CD14-positive monocyte (primary cell): ENCODE data around the gene PTCD2. TPM values are rescaled to one million over a fixed set of nuclear protein-coding genes. Genes with fewer than 3 reads are reported as not detected.

Source experiments
- DNase-seq, 3 donors: peaks; one replicate each; pipeline ENCODE4 v3.0.0-alpha.2; 2011 to 2022
- H2AFZ ChIP-seq: 2 replicates; pipeline ENCODE4 v1.6.0; 2012; ENCODE audit warnings: mild to moderate bottlenecking, low read depth, low read length, inconsistent platforms; ENCODE audit not compliant: insufficient read depth, poor library complexity, severe bottlenecking
- H3K27ac ChIP-seq, 2 donors: 1 replicate in 1 of 2; 2 replicates in 1 of 2; pipeline ENCODE4 v1.5.1; 2012 to 2013; ENCODE audit warnings: low read length in 2 of 2, control low read depth in 1 of 2, inconsistent platforms in 1 of 2, low read depth in 1 of 2, mild to moderate bottlenecking in 1 of 2
- H3K27me3 ChIP-seq, 2 donors: one replicate each; pipeline versions ENCODE4 v1.6.0 to v1.6.1; 2011 to 2013; ENCODE audit warnings: low read length in 2 of 2; ENCODE audit not compliant: control insufficient read depth in 2 of 2, insufficient read depth in 2 of 2
- H3K36me3 ChIP-seq, 2 donors: replicated peaks in 1 of 2; 1 replicate in 1 of 2; 2 replicates in 1 of 2; pipeline versions ENCODE4 v1.5.1 to v1.6.1; 2012 to 2013; ENCODE audit warnings: low read length in 2 of 2, control low read depth in 1 of 2, inconsistent platforms in 1 of 2, mild to moderate bottlenecking in 1 of 2; ENCODE audit not compliant: insufficient read depth in 2 of 2, control insufficient read depth in 1 of 2
- H3K4me1 ChIP-seq, 2 donors: 1 replicate in 1 of 2; 2 replicates in 1 of 2; pipeline versions ENCODE4 v1.5.1 to v1.6.1; 2012 to 2013; ENCODE audit warnings: low read length in 2 of 2, control low read depth in 1 of 2, inconsistent platforms in 1 of 2, mild to moderate bottlenecking in 1 of 2, moderate library complexity in 1 of 2; ENCODE audit not compliant: insufficient read depth in 2 of 2, control insufficient read depth in 1 of 2
- H3K4me2 ChIP-seq: replicated peaks from 2 replicates; pipeline ENCODE3; 2012; ENCODE audit warnings: low read length, moderate library complexity, mild to moderate bottlenecking; ENCODE audit not compliant: poor library complexity, severe bottlenecking; ENCODE audit errors: extremely low read depth
- H3K4me3 ChIP-seq, 3 experiments: fragments of 200-600 bp in 1 of 3; sonication (generic) in 1 of 3; replicated peaks in 1 of 3; 1 replicate in 2 of 3; 2 replicates in 1 of 3; pipeline ENCODE4 v1.5.1; 2011 to 2013; ENCODE audit warnings: low read length in 3 of 3, mild to moderate bottlenecking in 3 of 3, control low read depth in 2 of 3, low read depth in 2 of 3, inconsistent platforms in 1 of 3, moderate library complexity in 1 of 3
- H3K79me2 ChIP-seq: 2 replicates; pipeline ENCODE4 v1.6.0; 2012; ENCODE audit warnings: mild to moderate bottlenecking, control low read depth, inconsistent platforms, low read length, moderate library complexity; ENCODE audit not compliant: insufficient read depth
- H3K9ac ChIP-seq: 2 replicates; pipeline ENCODE4 v1.6.0; 2017; ENCODE audit warnings: low read length, mild to moderate bottlenecking; ENCODE audit not compliant: insufficient read depth, poor library complexity, severe bottlenecking
- H3K9me3 ChIP-seq, 2 donors: replicated peaks in 1 of 2; 1 replicate in 1 of 2; 2 replicates in 1 of 2; pipeline versions ENCODE4 v1.5.1 to v1.6.1; 2012 to 2013; ENCODE audit warnings: low read length in 2 of 2, control low read depth in 1 of 2; ENCODE audit not compliant: control insufficient read depth in 1 of 2, insufficient read depth in 1 of 2
- H4K20me1 ChIP-seq: 2 replicates; pipeline ENCODE4 v1.6.0; 2012; ENCODE audit warnings: mild to moderate bottlenecking, low read length, control low read depth, moderate library complexity; ENCODE audit not compliant: insufficient read depth
- H3K27ac Mint-ChIP-seq, 7 donors: one replicate each; pipeline ENCODE4 v1.8.0; 2020; ENCODE audit warnings: mild to moderate bottlenecking in 7 of 7, mixed read lengths in 7 of 7, moderate library complexity in 6 of 7, inconsistent platforms in 2 of 7
- H3K27me3 Mint-ChIP-seq, 3 donors: one replicate each; pipeline ENCODE4 v1.8.0; 2021 to 2022; ENCODE audit warnings: low read depth in 3 of 3, mild to moderate bottlenecking in 3 of 3, mixed read lengths in 3 of 3, moderate library complexity in 3 of 3, inconsistent platforms in 1 of 3
- H3K36me3 Mint-ChIP-seq, 2 donors: one replicate each; pipeline ENCODE4 v1.8.0; 2020; ENCODE audit warnings: mixed read lengths in 2 of 2, inconsistent platforms in 1 of 2, mild to moderate bottlenecking in 1 of 2
- H3K4me1 Mint-ChIP-seq: one replicate; pipeline ENCODE4 v1.8.0; 2020; ENCODE audit warnings: mild to moderate bottlenecking, mixed read lengths
- H3K4me3 Mint-ChIP-seq, 2 donors: one replicate each; pipeline ENCODE4 v1.8.0; 2020; ENCODE audit warnings: mild to moderate bottlenecking in 2 of 2, mixed read lengths in 2 of 2, moderate library complexity in 1 of 2
- H3K9me3 Mint-ChIP-seq, 7 donors: one replicate each; pipeline ENCODE4 v1.8.0; 2020 to 2022; ENCODE audit warnings: mixed read lengths in 7 of 7, mild to moderate bottlenecking in 6 of 7, moderate library complexity in 6 of 7, inconsistent platforms in 2 of 7
- WGBS: methylation state at CpG from one replicate; pipeline ENCODE4 v1.1.5; 2013; ENCODE audit warnings: missing lambda C conversion rate; ENCODE audit not compliant: insufficient coverage; 5-methylcytosine and 5-hydroxymethylcytosine counted together
- intact Hi-C, 2 donors: fragments of 100-400 bp; cut with micrococcal nuclease; formaldehyde crosslinking; loops; one replicate each; pipeline versions ENCODE4 v1.15.0 to v1.15.1; 2023
- polyA plus RNA-seq, 3 donors: library from polyadenylated mRNA; depleted of rRNA in 1 of 3; unstranded in 2 of 3; stranded (reverse) in 1 of 3; fragments of 300-500 nt in 2 of 3; fragments of >200 nt in 1 of 3; fragmentation: Illumina TruSeq in 2 of 3; gene quantifications; 1 replicate in 2 of 3; 2 replicates in 1 of 3; pipeline ENCODE4 v1.2.3, GENCODE V29; 2012 to 2021
- TF ChIP-seq, protein P1 (sequence below): fragments of 200-600 bp; IDR thresholded peaks from one replicate; pipeline ENCODE4 v1.8.0; 2022; ENCODE audit warnings: antibody characterized with exemption, mild to moderate bottlenecking

PTCD2 gene
- polyA plus RNA-seq, 3 donors = 1.6 to 2.2 (median 1.8) TPM

DNA sequence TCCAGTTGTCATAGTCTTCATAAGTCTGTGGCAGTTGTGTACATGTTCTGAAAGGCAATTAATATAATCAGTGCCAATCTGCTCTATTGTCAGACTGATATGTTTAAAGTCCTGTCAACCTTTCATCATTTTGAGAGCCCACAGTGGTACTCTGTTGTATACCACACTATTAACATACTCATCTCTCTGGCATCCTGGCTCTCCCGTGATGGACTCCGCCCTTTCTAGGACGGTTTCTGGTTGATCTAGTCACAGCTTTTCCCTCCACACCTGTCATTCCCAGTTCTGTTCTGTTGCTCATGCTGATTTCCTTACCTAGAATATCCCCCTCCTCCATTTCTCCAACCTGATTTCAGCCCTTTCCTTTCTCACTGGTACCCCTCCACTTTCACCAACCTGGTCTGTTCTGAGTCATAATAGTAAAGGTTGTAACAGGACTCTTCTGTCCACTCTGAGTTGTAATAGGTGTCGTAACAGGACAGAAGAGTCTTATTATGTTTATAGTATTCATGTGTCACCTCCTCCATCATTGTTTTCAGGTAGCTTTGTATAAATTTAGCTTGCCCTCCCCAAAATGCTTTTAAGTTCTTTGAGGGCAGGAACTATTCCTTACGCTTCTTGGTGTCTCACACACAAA is 4.1 kb downstream of the PTCD2 start:
- WGBS = 94% methylated on average over 3 of the region's 5 CpGs
- H3K4me1 ChIP-seq = peaks cover 11 to 15% of the 10 kb centered on the region in 2 donors
- no peak overlapping the region for H3K4me3 ChIP-seq
- Mint-ChIP-seq H3K4me3 (no peak overlapping the region), H3K4me1 (peaks cover 6% of the 10 kb centered on the region), H3K27me3 (peaks cover 0 to 1% (median 0%) of the 10 kb centered on the region in 3 donors), H3K9me3 (no peaks in the 10 kb centered on the region), H3K36me3 (peaks cover 37 to 43% of the 10 kb centered on the region in 2 donors), H3K27ac (peak overlapping the region in 1 of 7 donors; percentile 1)
- no peak overlapping the region for H3K9ac ChIP-seq
- TF ChIP-seq, protein P1, sequence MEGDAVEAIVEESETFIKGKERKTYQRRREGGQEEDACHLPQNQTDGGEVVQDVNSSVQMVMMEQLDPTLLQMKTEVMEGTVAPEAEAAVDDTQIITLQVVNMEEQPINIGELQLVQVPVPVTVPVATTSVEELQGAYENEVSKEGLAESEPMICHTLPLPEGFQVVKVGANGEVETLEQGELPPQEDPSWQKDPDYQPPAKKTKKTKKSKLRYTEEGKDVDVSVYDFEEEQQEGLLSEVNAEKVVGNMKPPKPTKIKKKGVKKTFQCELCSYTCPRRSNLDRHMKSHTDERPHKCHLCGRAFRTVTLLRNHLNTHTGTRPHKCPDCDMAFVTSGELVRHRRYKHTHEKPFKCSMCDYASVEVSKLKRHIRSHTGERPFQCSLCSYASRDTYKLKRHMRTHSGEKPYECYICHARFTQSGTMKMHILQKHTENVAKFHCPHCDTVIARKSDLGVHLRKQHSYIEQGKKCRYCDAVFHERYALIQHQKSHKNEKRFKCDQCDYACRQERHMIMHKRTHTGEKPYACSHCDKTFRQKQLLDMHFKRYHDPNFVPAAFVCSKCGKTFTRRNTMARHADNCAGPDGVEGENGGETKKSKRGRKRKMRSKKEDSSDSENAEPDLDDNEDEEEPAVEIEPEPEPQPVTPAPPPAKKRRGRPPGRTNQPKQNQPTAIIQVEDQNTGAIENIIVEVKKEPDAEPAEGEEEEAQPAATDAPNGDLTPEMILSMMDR = no peak
- no peak overlapping the region for H3K27ac ChIP-seq
- intact Hi-C loops = no loop called here
- H4K20me1 ChIP-seq = no peaks in the 10 kb centered on the region
- no peaks in the 10 kb centered on the region for H3K27me3 ChIP-seq
- DNase-seq = no peak
- no peak overlapping the region for H3K4me2 ChIP-seq
- peaks cover 7% of the 10 kb centered on the region for H3K79me2 ChIP-seq
- H3K36me3 ChIP-seq = peaks cover 15 to 54% of the 10 kb centered on the region in 2 donors
- H2AFZ ChIP-seq = no peak overlapping the region
- H3K9me3 ChIP-seq = no peaks in the 10 kb centered on the region

DNA sequence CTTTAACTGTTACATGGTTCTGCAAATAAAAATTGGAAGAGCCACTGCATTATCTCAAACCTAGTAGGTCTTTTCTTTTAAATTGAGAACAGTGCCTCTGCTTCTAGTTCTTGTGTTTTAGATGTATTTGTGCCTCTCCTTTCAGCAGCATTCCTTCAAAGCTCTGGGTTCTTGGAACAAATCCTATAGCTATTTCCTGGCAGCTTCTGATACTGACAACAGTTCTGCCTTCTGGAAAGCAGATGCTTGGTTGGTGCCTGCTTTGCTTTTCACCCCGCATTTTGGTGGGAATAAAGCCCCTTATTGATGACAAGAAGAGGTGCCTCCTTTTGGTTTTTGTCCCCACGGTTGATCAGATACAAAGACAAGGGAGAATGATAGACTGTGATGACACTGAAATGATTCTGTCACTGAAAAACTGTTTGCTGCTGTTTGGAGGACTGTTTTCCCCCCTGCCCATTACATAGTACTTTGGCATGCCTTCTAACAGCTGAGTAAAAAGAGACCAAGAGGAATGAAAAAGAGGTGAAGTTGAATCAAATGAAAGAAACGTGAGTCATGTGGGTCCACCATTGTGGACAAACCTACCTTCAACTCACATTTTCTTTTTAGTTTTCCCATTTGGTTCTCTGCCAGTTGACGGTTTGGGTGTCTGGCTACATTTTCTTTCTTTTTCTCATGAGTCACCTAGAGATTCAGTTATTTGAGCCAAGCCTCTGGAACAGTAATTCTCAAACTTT is 5.6 kb downstream of the PTCD2 start:
- Histone ChIP-seq H3K4me3 (no peak overlapping the region), H2AFZ (no peak overlapping the region), H3K4me2 (no peak overlapping the region), H3K27ac (no peak overlapping the region), H3K27me3 (no peaks in the 10 kb centered on the region), H4K20me1 (no peaks in the 10 kb centered on the region), H3K4me1 (peaks cover 4 to 6% of the 10 kb centered on the region in 2 donors), H3K79me2 (no peaks in the 10 kb centered on the region), H3K9me3 (no peaks in the 10 kb centered on the region), H3K36me3 (peaks cover 15 to 62% of the 10 kb centered on the region in 2 donors), H3K9ac (no peak overlapping the region)
- H3K4me3 Mint-ChIP-seq = no peak overlapping the region
- no peaks in the 10 kb centered on the region for H3K9me3 Mint-ChIP-seq
- peaks cover 43 to 53% of the 10 kb centered on the region in 2 donors for H3K36me3 Mint-ChIP-seq
- H3K27ac Mint-ChIP-seq = no peak overlapping the region
- H3K27me3 Mint-ChIP-seq = no peaks in the 10 kb centered on the region
- intact Hi-C loops = no loop called here
- TF ChIP-seq, protein P1 = no peak
- WGBS = 100% methylated on average over 2 of the region's 4 CpGs
- H3K4me1 Mint-ChIP-seq = peaks cover 4% of the 10 kb centered on the region
- no peak for DNase-seq
